ENCODE data around the gene TNS2.

DNA sequence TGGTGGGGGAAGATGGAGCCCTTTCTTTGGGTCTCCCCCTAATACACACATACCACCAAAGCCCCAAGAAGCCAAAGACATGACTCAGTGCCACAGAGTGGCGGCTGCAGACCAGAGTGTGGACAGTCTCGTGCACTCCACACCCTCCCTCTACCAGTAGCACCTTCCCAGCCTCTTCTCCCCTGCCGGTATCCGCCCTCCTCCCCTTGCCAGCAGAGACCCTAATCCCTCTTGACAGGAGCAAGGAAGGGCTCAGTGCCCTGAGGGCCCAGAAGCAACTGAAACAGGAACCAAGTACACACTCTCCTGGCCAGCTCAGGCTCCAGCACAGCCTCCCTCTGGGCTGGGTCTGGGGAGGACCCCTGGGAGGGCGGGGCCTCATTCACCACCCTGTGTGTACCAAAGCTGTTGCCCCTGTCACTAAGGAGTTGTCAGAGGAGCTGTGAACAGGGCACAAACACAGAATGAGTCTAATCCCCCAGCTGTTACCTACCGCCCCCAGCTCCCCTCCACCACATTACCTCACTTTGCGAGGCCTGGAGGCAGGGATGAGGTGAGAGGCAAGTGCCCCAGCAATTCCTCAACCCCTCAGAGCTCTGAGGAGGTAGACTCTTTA, 21.1 kb downstream of the TNS2 start:
- TF ChIP-seq, protein P1, sequence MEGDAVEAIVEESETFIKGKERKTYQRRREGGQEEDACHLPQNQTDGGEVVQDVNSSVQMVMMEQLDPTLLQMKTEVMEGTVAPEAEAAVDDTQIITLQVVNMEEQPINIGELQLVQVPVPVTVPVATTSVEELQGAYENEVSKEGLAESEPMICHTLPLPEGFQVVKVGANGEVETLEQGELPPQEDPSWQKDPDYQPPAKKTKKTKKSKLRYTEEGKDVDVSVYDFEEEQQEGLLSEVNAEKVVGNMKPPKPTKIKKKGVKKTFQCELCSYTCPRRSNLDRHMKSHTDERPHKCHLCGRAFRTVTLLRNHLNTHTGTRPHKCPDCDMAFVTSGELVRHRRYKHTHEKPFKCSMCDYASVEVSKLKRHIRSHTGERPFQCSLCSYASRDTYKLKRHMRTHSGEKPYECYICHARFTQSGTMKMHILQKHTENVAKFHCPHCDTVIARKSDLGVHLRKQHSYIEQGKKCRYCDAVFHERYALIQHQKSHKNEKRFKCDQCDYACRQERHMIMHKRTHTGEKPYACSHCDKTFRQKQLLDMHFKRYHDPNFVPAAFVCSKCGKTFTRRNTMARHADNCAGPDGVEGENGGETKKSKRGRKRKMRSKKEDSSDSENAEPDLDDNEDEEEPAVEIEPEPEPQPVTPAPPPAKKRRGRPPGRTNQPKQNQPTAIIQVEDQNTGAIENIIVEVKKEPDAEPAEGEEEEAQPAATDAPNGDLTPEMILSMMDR (IDR thresholded peaks at IDR 0.05) = no peak
- TF ChIP-seq POLR2A (IDR thresholded peaks at IDR 0.05; ENCODE audit: low read depth) = no peak
- no peak for TF ChIP-seq POLR2AphosphoS5 (IDR thresholded peaks at IDR 0.05)

All from esophagus muscularis mucosa (tissue), 3 donors.